GM21717 (cell line): ENCODE results near the gene NUP153.

ENCODE experiments used
- ATAC-seq: cut with Tn5 transposase; IDR thresholded peaks from one replicate; pipeline ENCODE4 v1.9.1; 2021; ENCODE audit warnings: mild to moderate bottlenecking, moderate library complexity; ENCODE audit not compliant: unreplicated experiment

NUP153 gene

DNA sequence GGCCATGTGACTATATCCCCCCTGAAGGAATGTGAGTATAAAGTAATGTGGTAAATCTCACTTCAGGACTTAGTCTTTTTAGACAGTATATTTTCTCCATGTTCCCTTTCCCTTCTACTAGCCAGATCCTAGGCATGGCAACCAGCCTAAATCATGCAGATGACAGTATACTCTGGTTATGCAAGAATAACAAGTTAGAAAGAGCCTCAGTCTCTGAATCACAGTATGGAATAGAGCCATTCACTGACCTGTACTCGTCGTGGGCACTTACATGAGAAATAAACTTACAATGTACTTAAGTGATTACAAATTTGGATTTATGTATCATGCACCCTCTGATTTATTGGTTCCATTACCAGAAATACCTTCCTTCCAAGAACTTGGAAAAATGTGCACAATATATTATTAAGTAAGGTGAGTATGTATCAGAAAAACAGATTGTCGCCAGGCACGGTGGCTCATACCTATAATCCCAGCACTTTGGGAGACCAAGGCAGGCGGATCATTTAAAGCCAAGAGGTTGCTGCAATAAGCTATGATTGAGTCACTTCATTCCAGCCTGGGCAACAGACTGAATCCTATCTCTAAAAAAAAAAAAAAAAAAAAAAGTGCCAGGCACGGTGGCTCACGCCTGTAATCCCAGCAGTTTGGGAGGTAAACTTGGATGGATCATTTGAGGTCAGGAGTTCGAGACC lies 131.7 kb downstream of the NUP153 start:
- ATAC-seq: no peak

DNA sequence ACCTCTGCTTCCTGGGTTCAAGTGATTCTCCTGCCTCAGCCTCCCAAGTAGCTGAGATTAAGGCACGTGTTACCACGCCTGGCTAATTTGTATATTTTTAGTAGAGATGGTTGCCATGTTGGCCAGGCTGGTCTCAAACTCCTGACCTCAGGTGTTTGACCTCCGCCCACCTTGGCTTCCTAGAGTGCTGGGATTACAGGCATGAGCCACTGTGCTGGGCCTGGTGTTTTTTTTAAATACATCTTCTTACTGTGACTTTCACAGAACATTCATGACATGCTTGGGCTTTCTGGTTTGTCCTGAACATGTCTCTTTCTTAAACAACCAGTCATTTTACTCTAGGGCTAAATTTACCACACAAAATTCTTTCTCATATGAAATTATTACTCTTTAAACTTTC lies 141.3 kb downstream of the NUP153 start:
- ATAC-seq: no peak
